Cardiac fibroblast (primary cell): ENCODE data around the gene HSFX2.
"Not testable (repeated sequence)": the region's sequence is repeated elsewhere in the genome, so short reads cannot be mapped to it uniquely, and the experiment has no call there.

Experiments used
- DNase-seq, 2 donors: peaks; one replicate each; pipeline versions ENCODE4 v3.0.0 to v3.0.0-alpha.2; 2010; ENCODE audit warnings: low read depth in 2 of 2
- H3K4me3 ChIP-seq, 2 donors: replicated peaks in 1 of 2; 1 replicate in 1 of 2; 2 replicates in 1 of 2; pipeline ENCODE4 v1.5.1; 2011; ENCODE audit warnings: low read depth in 2 of 2, low read length in 2 of 2, mild to moderate bottlenecking in 2 of 2, moderate library complexity in 1 of 2
- CTCF ChIP-seq: IDR thresholded peaks from one replicate; pipeline ENCODE4 v1.5.1; 2011; ENCODE audit warnings: low read depth, mild to moderate bottlenecking, low read length, inconsistent platforms

HSFX2 gene

GRCh38 chrX:149631234-149632165, 36.4 kb upstream of the HSFX2 start, which contains the start of gene TMEM185A:
TMEM185A (minus strand) TSS chrX:149631792; CDS start chrX:149631580, 212 bp downstream.
- peak within 1 kb of the TSS; percentile 67 to 72 for H3K4me3 ChIP-seq
- TF ChIP-seq CTCF = no peak
- DNase-seq = peak; percentile 45 to 51

- peak; percentile 59 to 60 for DNase-seq
- peak; percentile 32 for TF ChIP-seq CTCF
- H3K4me3 ChIP-seq = peak overlapping the region; percentile 67 to 72
These were observed 35.6 kb upstream of the HSFX2 start for GRCh38 chrX:149630681-149631233.

- TF ChIP-seq CTCF = no peak
- DNase-seq = peak in 1 of 2 donors; percentile 2
- H3K4me3 ChIP-seq = peak overlapping the region in 1 of 2 donors; percentile 72
These were observed 34.7 kb upstream of the HSFX2 start for GRCh38 chrX:149629730-149630387.

GRCh38 chrX:149628768-149629167, 33.7 kb upstream of the HSFX2 start:
- no peak for TF ChIP-seq CTCF
- no peak for DNase-seq
- H3K4me3 ChIP-seq = no peak overlapping the region

GRCh38 chrX:149628280-149628679, 33.2 kb upstream of the HSFX2 start:
- no peak for TF ChIP-seq CTCF
- no peak for DNase-seq
- no peak overlapping the region for H3K4me3 ChIP-seq

- DNase-seq = peak in 1 of 2 donors; percentile 27
These were observed 31.7 kb upstream of the HSFX2 start for GRCh38 chrX:149626829-149627228.

GRCh38 chrX:149619662-149620061, 24.5 kb upstream of the HSFX2 start:
- DNase-seq, H3K4me3 ChIP-seq: not testable (repeated sequence)

More at GRCh38 chrX:149626829-149627228, 31.7 kb upstream of the HSFX2 start:
- H3K4me3 ChIP-seq = not testable (repeated sequence)
